Fibroblast of lung (primary cell): ENCODE data around the gene TNNC2.

Source experiments
- EZH2 ChIP-seq: IDR thresholded peaks from 2 replicates; pipeline ENCODE4 v1.5.1; 2012; ENCODE audit warnings: low read length, control low read depth, mild to moderate bottlenecking; ENCODE audit errors: missing control alignments
- TF ChIP-seq, protein P1 (sequence below), 2 donors: IDR thresholded peaks in 1 of 2; conservative IDR thresholded peaks in 1 of 2; 1 replicate in 1 of 2; 2 replicates in 1 of 2; pipeline ENCODE4 v1.5.1; 2011 to 2012; ENCODE audit warnings: low read length in 2 of 2, control low read depth in 1 of 2, inconsistent platforms in 1 of 2, low read depth in 1 of 2, mild to moderate bottlenecking in 1 of 2

DNA sequence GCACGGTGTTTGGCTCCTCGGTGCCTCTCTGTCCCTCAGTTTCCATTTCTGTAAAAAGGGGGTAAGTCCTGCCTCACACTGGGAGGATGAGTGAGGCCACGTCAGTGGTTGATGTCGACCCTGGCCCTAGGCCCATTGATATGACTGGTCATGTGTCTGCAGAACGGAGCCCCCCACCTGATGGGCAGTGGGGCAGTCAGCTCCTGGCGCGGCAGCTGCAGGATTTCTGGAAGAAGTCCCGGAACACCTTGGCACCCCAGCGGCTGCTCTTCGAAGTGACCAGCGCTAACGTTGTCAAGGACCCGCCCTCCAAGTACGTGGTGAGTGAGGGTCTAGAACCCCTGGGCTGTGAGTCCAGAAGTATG is 7.7 kb upstream of the TNNC2 start:
- TF ChIP-seq, protein P1, sequence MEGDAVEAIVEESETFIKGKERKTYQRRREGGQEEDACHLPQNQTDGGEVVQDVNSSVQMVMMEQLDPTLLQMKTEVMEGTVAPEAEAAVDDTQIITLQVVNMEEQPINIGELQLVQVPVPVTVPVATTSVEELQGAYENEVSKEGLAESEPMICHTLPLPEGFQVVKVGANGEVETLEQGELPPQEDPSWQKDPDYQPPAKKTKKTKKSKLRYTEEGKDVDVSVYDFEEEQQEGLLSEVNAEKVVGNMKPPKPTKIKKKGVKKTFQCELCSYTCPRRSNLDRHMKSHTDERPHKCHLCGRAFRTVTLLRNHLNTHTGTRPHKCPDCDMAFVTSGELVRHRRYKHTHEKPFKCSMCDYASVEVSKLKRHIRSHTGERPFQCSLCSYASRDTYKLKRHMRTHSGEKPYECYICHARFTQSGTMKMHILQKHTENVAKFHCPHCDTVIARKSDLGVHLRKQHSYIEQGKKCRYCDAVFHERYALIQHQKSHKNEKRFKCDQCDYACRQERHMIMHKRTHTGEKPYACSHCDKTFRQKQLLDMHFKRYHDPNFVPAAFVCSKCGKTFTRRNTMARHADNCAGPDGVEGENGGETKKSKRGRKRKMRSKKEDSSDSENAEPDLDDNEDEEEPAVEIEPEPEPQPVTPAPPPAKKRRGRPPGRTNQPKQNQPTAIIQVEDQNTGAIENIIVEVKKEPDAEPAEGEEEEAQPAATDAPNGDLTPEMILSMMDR (conservative IDR thresholded peaks at IDR 0.05 in 1 of 2, IDR thresholded peaks at IDR 0.05 in 1 of 2; ENCODE audit: low read depth in 1 of 2, low read length in 2 of 2) = no peak
- no peak for TF ChIP-seq EZH2
